Liver (tissue), 10 donors: ENCODE results near the gene TMEM94. TPM values are rescaled to one million over a fixed set of nuclear protein-coding genes. Genes with fewer than 3 reads are reported as not detected.

Experiments
- DNase-seq: peaks from one replicate; pipeline ENCODE4 v3.0.0-alpha.2; 2017; ENCODE audit warnings: low spot score
- H3K27ac ChIP-seq, 2 donors: one replicate each; pipeline ENCODE4 v1.7.0; 2013; ENCODE audit warnings: inconsistent platforms in 2 of 2, low read length in 2 of 2, control low read depth in 1 of 2, low read depth in 1 of 2, mild to moderate bottlenecking in 1 of 2
- H3K27me3 ChIP-seq, 4 donors: one replicate each; pipeline versions ENCODE4 v1.6.1 to v1.7.0; 2013; ENCODE audit warnings: low read length in 3 of 4, inconsistent platforms in 1 of 4, mild to moderate bottlenecking in 1 of 4, moderate library complexity in 1 of 4; ENCODE audit not compliant: control insufficient read depth in 4 of 4, insufficient read depth in 4 of 4
- H3K36me3 ChIP-seq, 4 donors: one replicate each; pipeline versions ENCODE4 v1.6.1 to v1.7.0; 2013; ENCODE audit warnings: low read length in 3 of 4, mild to moderate bottlenecking in 3 of 4, low read depth in 1 of 4, moderate library complexity in 1 of 4; ENCODE audit not compliant: control insufficient read depth in 4 of 4, insufficient read depth in 3 of 4
- H3K4me1 ChIP-seq, 4 donors: one replicate each; pipeline versions ENCODE4 v1.6.1 to v1.7.0; 2013; ENCODE audit warnings: low read length in 3 of 4, mild to moderate bottlenecking in 3 of 4, moderate library complexity in 1 of 4; ENCODE audit not compliant: control insufficient read depth in 4 of 4, insufficient read depth in 4 of 4
- H3K4me3 ChIP-seq, 3 donors: one replicate each; pipeline versions ENCODE4 v1.6.1 to v1.7.0; 2013; ENCODE audit warnings: low read length in 3 of 3, control low read depth in 1 of 3, low read depth in 1 of 3, mild to moderate bottlenecking in 1 of 3
- H3K9ac ChIP-seq, 2 donors: one replicate each; pipeline ENCODE4 v1.7.0; 2013; ENCODE audit warnings: low read length in 2 of 2, mild to moderate bottlenecking in 2 of 2, moderate library complexity in 2 of 2, control low read depth in 1 of 2, low read depth in 1 of 2
- H3K9me3 ChIP-seq, 4 donors: one replicate each; pipeline versions ENCODE4 v1.6.1 to v1.7.0; 2013; ENCODE audit warnings: low read length in 3 of 4; ENCODE audit not compliant: control insufficient read depth in 4 of 4
- CTCF ChIP-seq: fragments of 150-350 bp; IDR thresholded peaks from 2 replicates; pipeline ENCODE4 v1.5.1; 2017; ENCODE audit warnings: improper control_type of control experiment, low read depth, low read length; ENCODE audit not compliant: missing input control
- EGR1 ChIP-seq, 2 donors: IDR thresholded peaks; 2 replicates each; pipeline ENCODE4 v1.6.1; 2016 to 2018; ENCODE audit warnings: antibody characterized with exemption in 2 of 2, low read depth in 2 of 2
- FOXA1 ChIP-seq: IDR thresholded peaks from 2 replicates; pipeline ENCODE4 v1.6.1; 2016; ENCODE audit warnings: antibody characterized with exemption
- FOXA2 ChIP-seq: IDR thresholded peaks from 2 replicates; pipeline ENCODE4 v1.6.1; 2016; ENCODE audit warnings: antibody characterized with exemption
- GABPA ChIP-seq, 2 donors: IDR thresholded peaks in 1 of 2; conservative IDR thresholded peaks in 1 of 2; 2 replicates each; pipeline ENCODE4 v1.6.1; 2016; ENCODE audit warnings: antibody characterized with exemption in 2 of 2, mild to moderate bottlenecking in 1 of 2, moderate library complexity in 1 of 2
- HNF4A ChIP-seq, 2 donors: conservative IDR thresholded peaks; 2 replicates each; pipeline ENCODE4 v1.6.1; 2016; ENCODE audit warnings: antibody characterized with exemption in 2 of 2, mild to moderate bottlenecking in 2 of 2
- HNF4G ChIP-seq: IDR thresholded peaks from 2 replicates; pipeline ENCODE4 v1.6.1; 2016; ENCODE audit warnings: antibody characterized with exemption
- MAX ChIP-seq: IDR thresholded peaks from 2 replicates; pipeline ENCODE4 v1.6.1; 2016; ENCODE audit warnings: antibody characterized with exemption
- RAD21 ChIP-seq, 2 donors: IDR thresholded peaks; 2 replicates each; pipeline ENCODE4 v1.6.1; 2016; ENCODE audit warnings: antibody characterized with exemption in 2 of 2, mild to moderate bottlenecking in 2 of 2
- REST ChIP-seq: IDR thresholded peaks from 2 replicates; pipeline ENCODE4 v1.6.1; 2016; ENCODE audit warnings: antibody characterized with exemption, mild to moderate bottlenecking
- SP1 ChIP-seq: IDR thresholded peaks from 2 replicates; pipeline ENCODE4 v1.6.1; 2018; ENCODE audit warnings: antibody characterized with exemption, mild to moderate bottlenecking
- TAF1 ChIP-seq: conservative IDR thresholded peaks from 2 replicates; pipeline ENCODE4 v1.6.1; 2016; ENCODE audit warnings: antibody characterized with exemption, mild to moderate bottlenecking
- YY1 ChIP-seq: IDR thresholded peaks from 2 replicates; pipeline ENCODE4 v1.6.1; 2016; ENCODE audit warnings: antibody characterized with exemption, mild to moderate bottlenecking
- ZBTB33 ChIP-seq: IDR thresholded peaks from 2 replicates; pipeline ENCODE4 v1.6.1; 2016; ENCODE audit warnings: antibody characterized with exemption
- WGBS: extraction: QIAGEN DNeasy Blood & Tissue Kit; methylation state at CpG from one replicate; pipeline ENCODE4 v1.1.7; 2013; 5-methylcytosine and 5-hydroxymethylcytosine counted together
- polyA plus RNA-seq, 2 donors: library from polyadenylated mRNA; stranded (reverse) in 1 of 2; unstranded in 1 of 2; fragments of 200-250 nt in 1 of 2; fragments of >200 nt in 1 of 2; fragmentation: Nextera tagmentation in 1 of 2; extraction: Ambion mirVana in 1 of 2; gene quantifications; one replicate each; pipeline versions ENCODE4 v1.2.1 to v1.2.3, GENCODE V29; 2013 to 2015
- small RNA-seq: library from RNA; depleted of rRNA; stranded (forward); fragments of <200 nt; gene quantifications from one replicate; pipeline ENCODE3, GENCODE V24; 2014
- total RNA-seq, 2 donors: library from RNA; depleted of rRNA; stranded (reverse); fragments of >200 nt; gene quantifications; one replicate each; pipeline ENCODE4 v1.2.3, GENCODE V29; 2014
- donor health status: healthy.
- donor health status: healthy.
- donor health status: healthy.
- donor health status: healthy.
- donor health status: healthy.

TMEM94 gene
- total and polyA plus RNA-seq, 4 donors = 15.6 to 31.0 (median 20.1) TPM

GRCh38 chr17:75548813-75549212, 92.4 kb downstream of the TMEM94 start:
- H3K4me3 ChIP-seq = no peak overlapping the region
- H3K9ac ChIP-seq = no peak overlapping the region
- peaks cover 0 to 6% (median 3%) of the 10 kb centered on the region in 4 donors for H3K36me3 ChIP-seq
- no peaks in the 10 kb centered on the region for H3K9me3 ChIP-seq
- peaks cover 0 to 5% (median 0%) of the 10 kb centered on the region in 4 donors for H3K4me1 ChIP-seq
- whole genome bisulfite sequencing = 82% methylated on average over 5 of the region's 5 CpGs
- no peak for DNase-seq
- no peaks in the 10 kb centered on the region for H3K27me3 ChIP-seq
- no peak for TF ChIP-seq HNF4A (conservative IDR thresholded peaks at IDR 0.05)
- TF ChIP-seq EGR1 (IDR thresholded peaks at IDR 0.05; ENCODE audit: low read depth in 2 of 2) = no peak
- no peak for TF ChIP-seq CTCF
- TF ChIP-seq RAD21 (IDR thresholded peaks at IDR 0.05) = no peak
- no peak for TF ChIP-seq FOXA2
- TF ChIP-seq REST = no peak
- no peak for TF ChIP-seq ZBTB33
- TF ChIP-seq YY1 = no peak
- no peak for TF ChIP-seq GABPA (IDR thresholded peaks at IDR 0.05 in 1 of 2, conservative IDR thresholded peaks at IDR 0.05 in 1 of 2)
- no peak for TF ChIP-seq TAF1
- TF ChIP-seq FOXA1 = no peak
- TF ChIP-seq HNF4G = no peak
- no peak for TF ChIP-seq MAX
- no peak for TF ChIP-seq SP1
- no peak overlapping the region for H3K27ac ChIP-seq

Small RNAs within 50 kb of the gene (small RNA-seq; reads per million reads assigned to genes)
- not detected for gene RF00019
- not detected for gene RNU6-938P

Other genes with a start within 250 kb of the TMEM94 start
- 10 to 100 TPM in 1 of 2 donors, 1 to 10 TPM in 1; 8.8 to 17.3 TPM for gene GGA3, start 195.0 kb upstream of the TMEM94 start, total RNA-seq
- gene GGA3, start 195.0 kb upstream of the TMEM94 start, polyA plus RNA-seq = 1 to 10 TPM; 4.6 to 9.5 TPM
- 10 to 100 TPM; 24.1 to 33.0 TPM for gene MRPS7, start 194.8 kb upstream of the TMEM94 start, total RNA-seq
- 10 to 100 TPM; 45.8 to 58.9 TPM for gene MRPS7, start 194.8 kb upstream of the TMEM94 start, polyA plus RNA-seq
- 1 to 10 TPM; 6.2 to 8.6 TPM for gene MIF4GD, start 185.4 kb upstream of the TMEM94 start, total RNA-seq
- gene MIF4GD, start 185.4 kb upstream of the TMEM94 start, polyA plus RNA-seq = 10 to 100 TPM; 10.8 to 13.6 TPM
- 1 to 10 TPM; 8.0 to 9.5 TPM for gene SLC25A19, start 167.2 kb upstream of the TMEM94 start, total RNA-seq
- gene SLC25A19, start 167.2 kb upstream of the TMEM94 start, polyA plus RNA-seq = 1 to 10 TPM; 4.7 to 5.2 TPM
- gene GRB2, start 51.0 kb upstream of the TMEM94 start, total RNA-seq = 10 to 100 TPM; 49.3 to 91.8 TPM
- gene GRB2, start 51.0 kb upstream of the TMEM94 start, polyA plus RNA-seq = 10 to 100 TPM; 36.0 to 49.9 TPM
- gene CASKIN2, start 58.9 kb downstream of the TMEM94 start, total RNA-seq = 10 to 100 TPM in 1 of 2 donors, 1 to 10 TPM in 1; 5.9 to 11.4 TPM
- gene CASKIN2, start 58.9 kb downstream of the TMEM94 start, polyA plus RNA-seq = 10 to 100 TPM in 1 of 2 donors, 1 to 10 TPM in 1; 2.3 to 12.1 TPM
- gene TSEN54, start 59.9 kb downstream of the TMEM94 start, total RNA-seq = 10 to 100 TPM; 10.8 to 15.1 TPM
- 10 to 100 TPM in 1 of 2 donors, 1 to 10 TPM in 1; 9.1 to 13.9 TPM for gene TSEN54, start 59.9 kb downstream of the TMEM94 start, polyA plus RNA-seq
- gene LLGL2, start 69.1 kb downstream of the TMEM94 start, total RNA-seq = 10 to 100 TPM; 23.2 to 69.6 TPM
- 10 to 100 TPM; 34.9 to 42.1 TPM for gene LLGL2, start 69.1 kb downstream of the TMEM94 start, polyA plus RNA-seq
- gene MYO15B, start 131.2 kb downstream of the TMEM94 start, total RNA-seq = 10 to 100 TPM; 21.2 to 34.4 TPM
- 10 to 100 TPM; 13.3 to 14.8 TPM for gene MYO15B, start 131.2 kb downstream of the TMEM94 start, polyA plus RNA-seq
- gene SMIM5, start 176.8 kb downstream of the TMEM94 start, total RNA-seq = 10 to 100 TPM in 1 of 2 donors, under 1 TPM in 1; 0.25 to 54.9 TPM
- under 1 TPM; 0.10 TPM for gene SMIM5, start 176.8 kb downstream of the TMEM94 start, polyA plus RNA-seq
- gene RECQL5, start 210.5 kb downstream of the TMEM94 start, total RNA-seq = 10 to 100 TPM; 12.1 to 15.1 TPM
- gene RECQL5, start 210.5 kb downstream of the TMEM94 start, polyA plus RNA-seq = 10 to 100 TPM in 1 of 2 donors, 1 to 10 TPM in 1; 8.3 to 10.9 TPM
- 10 to 100 TPM; 20.9 to 32.5 TPM for gene SAP30BP, start 210.7 kb downstream of the TMEM94 start, total RNA-seq
- gene SAP30BP, start 210.7 kb downstream of the TMEM94 start, polyA plus RNA-seq = 10 to 100 TPM; 27.9 to 33.4 TPM